ENCODE results near the gene NAP1L4. TPM values are rescaled to one million over a fixed set of nuclear protein-coding genes. Genes with fewer than 3 reads are reported as not detected.

Gene NAP1L4
- total and polyA plus RNA-seq, 7 donors: 121 to 153 (median 143) TPM

- no peak overlapping the region for H3K4me3 ChIP-seq
- DNase-seq (no peak), ATAC-seq (no peak)
- intact Hi-C loops (cut with DNase I): no loop called here
- H3K4me1 ChIP-seq: no peaks in the 10 kb centered on the region
- TF ChIP-seq CTCF (IDR thresholded peaks at IDR 0.05): no peak
- no peaks in the 10 kb centered on the region for H3K9me3 ChIP-seq
- no peaks in the 10 kb centered on the region for H3K27me3 ChIP-seq (ENCODE audit: insufficient read depth in 3 of 3, low read length in 2 of 3)
- WGBS, 3 donors: 64 to 76% (median 74%) methylated on average over 5 of the region's 5 CpGs
- no peak overlapping the region for H3K27ac ChIP-seq
- peaks cover 6 to 96% of the 10 kb centered on the region in 2 donors for H3K36me3 ChIP-seq (ENCODE audit: insufficient read depth in 1 of 2, low read depth in 1 of 2)
Measured at GRCh38 chr11:3009481-3009880, 17.4 kb upstream of the NAP1L4 start.

DNA sequence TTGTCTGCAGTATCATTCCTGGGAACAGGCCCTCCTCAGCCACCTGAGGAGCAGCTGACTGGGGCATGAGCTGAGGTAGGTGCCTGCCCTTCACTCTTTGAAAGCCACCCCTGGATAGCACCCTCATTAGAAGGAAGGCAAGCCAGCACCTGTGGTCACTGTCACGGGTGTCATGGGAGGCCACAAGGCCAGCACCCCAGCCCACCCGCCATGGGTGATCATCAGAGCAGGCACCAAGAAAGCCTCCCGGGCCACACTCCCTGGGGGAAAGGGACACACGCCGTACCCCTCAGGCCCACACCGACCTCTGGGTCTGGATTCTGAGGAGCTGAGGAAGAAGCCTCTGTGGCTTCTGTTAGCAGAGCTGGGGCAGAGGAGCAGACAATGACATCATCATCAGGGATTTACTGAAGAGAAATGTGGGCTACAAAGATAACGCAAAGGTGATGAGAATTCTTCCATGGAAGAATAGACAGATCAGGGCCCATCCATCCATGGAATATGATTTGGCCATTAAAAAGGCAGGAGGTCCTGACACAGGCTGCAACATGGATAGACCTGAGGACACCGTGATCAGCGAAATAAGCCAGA, 16.7 kb upstream of the NAP1L4 start:
- DNase-seq: no peak
- no peak for TF ChIP-seq CTCF (IDR thresholded peaks at IDR 0.05)
- Histone ChIP-seq H3K4me1 (no peaks in the 10 kb centered on the region), H3K4me3 (no peak overlapping the region), H3K36me3 (ENCODE audit: insufficient read depth in 1 of 2, low read depth in 1 of 2) (peaks cover 6 to 96% of the 10 kb centered on the region in 2 donors), H3K27me3 (ENCODE audit: insufficient read depth in 3 of 3, low read length in 2 of 3) (no peaks in the 10 kb centered on the region), H3K9me3 (no peaks in the 10 kb centered on the region), H3K27ac (no peak overlapping the region)
- ATAC-seq: no peak
- WGBS, 3 donors: 89 to 91% (median 90%) methylated on average over 9 of the region's 9 CpGs
- intact Hi-C loops (cut with DNase I): no loop called here

GRCh38 chr11:3007404-3008010, 15.4 kb upstream of the NAP1L4 start:
- intact Hi-C loops (cut with DNase I): no loop called here
- no peaks in the 10 kb centered on the region for H3K9me3 ChIP-seq
- ATAC-seq (no peak), DNase-seq (no peak)
- H3K4me1 ChIP-seq: no peaks in the 10 kb centered on the region
- H3K36me3 ChIP-seq (ENCODE audit: insufficient read depth in 1 of 2, low read depth in 1 of 2): peaks cover 5 to 96% of the 10 kb centered on the region in 2 donors
- WGBS, 3 donors: 87 to 93% (median 92%) methylated on average over 20 of the region's 20 CpGs
- no peaks in the 10 kb centered on the region for H3K27me3 ChIP-seq (ENCODE audit: insufficient read depth in 3 of 3, low read length in 2 of 3)
- no peak overlapping the region for H3K4me3 ChIP-seq
- no peak for TF ChIP-seq CTCF (IDR thresholded peaks at IDR 0.05)
- no peak overlapping the region for H3K27ac ChIP-seq

DNA sequence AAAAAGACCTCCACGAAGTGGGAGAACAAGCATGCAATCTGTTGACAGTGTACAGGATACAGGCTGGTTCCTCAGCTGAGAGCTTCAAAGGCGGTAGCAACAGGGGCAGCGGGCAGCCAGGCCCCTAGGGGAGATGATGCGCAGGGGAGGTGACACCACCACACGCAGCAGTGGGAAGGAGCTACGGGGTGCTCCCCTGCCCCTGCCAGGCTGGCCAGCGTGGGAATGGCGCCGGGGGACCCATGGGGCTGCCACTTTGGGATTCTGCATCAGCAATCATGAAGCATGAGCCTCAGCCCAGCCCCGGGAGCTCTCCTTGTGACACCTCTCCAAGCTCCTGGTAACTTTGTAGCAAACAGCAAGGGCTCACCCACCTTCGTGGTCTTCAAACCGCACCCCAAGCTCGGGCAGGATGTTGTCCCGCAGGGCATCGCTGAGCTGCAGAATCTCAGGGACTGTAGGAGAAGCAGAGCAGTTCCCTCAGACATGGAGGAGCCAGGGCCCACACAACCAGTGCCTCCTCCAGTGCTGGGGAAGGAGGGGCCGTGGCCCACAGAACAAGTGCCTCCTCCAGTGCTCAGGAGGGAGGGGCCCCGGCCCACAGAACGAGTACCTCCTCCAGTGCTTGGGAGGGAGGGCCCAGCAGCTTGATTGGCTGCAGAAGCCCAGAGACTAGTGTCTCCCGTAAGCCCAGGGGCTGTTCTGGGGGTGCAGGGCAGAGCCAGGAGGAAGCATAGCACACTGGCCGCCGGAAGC, 14.6 kb upstream of the NAP1L4 start:
- intact Hi-C loops (cut with DNase I): no loop called here
- Histone ChIP-seq H3K36me3 (ENCODE audit: insufficient read depth in 1 of 2, low read depth in 1 of 2) (peaks cover 7 to 96% of the 10 kb centered on the region in 2 donors), H3K27me3 (ENCODE audit: insufficient read depth in 3 of 3, low read length in 2 of 3) (no peaks in the 10 kb centered on the region), H3K9me3 (no peaks in the 10 kb centered on the region), H3K4me3 (no peak overlapping the region), H3K4me1 (no peaks in the 10 kb centered on the region), H3K27ac (no peak overlapping the region)
- 84 to 87% (median 84%) methylated on average over 20 to 21 of the region's 21 CpGs for WGBS, 3 donors
- DNase-seq: no peak
- TF ChIP-seq CTCF (IDR thresholded peaks at IDR 0.05): no peak
- ATAC-seq: no peak
